Sigmoid colon (tissue), 4 donors: ENCODE data around the gene TMEM109.

Source experiments
- EP300 ChIP-seq, 4 donors: sonication (generic); formaldehyde crosslinking; IDR thresholded peaks; one replicate each; pipeline ENCODE4 v1.6.1; 2017; ENCODE audit warnings: antibody characterized with exemption in 4 of 4
- POLR2AphosphoS5 ChIP-seq, 4 donors: sonication (generic); formaldehyde crosslinking; IDR thresholded peaks; one replicate each; pipeline ENCODE4 v1.6.1; 2017; ENCODE audit warnings: antibody characterized with exemption in 4 of 4
- TF ChIP-seq, protein P1 (sequence below), 4 experiments: fragments of 450-650 bp in 3 of 4; fragments of 200-600 bp in 1 of 4; IDR thresholded peaks; one replicate each; pipeline ENCODE4 v1.5.1; 2016 to 2019; ENCODE audit warnings: antibody characterized with exemption in 4 of 4, mild to moderate bottlenecking in 3 of 4, moderate library complexity in 2 of 4

DNA sequence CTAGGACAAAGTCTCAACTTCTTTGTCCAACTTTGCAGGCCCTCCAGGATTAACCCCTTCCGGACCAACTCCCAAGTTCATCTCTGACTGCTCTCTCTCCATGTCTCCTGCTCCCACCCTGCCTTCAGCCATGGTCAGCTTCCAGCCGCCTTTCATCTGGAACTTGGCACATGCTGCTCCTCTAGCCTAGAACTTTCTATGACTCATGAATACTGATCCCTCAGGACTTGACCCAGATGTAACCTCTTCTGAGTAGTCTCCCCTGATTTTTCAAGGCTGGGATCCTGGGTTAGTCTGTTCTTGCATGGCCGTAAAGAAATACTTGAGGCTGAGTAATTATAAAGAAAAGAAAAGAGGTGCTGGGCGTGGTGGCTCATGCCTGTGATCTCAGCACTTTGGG, 43.2 kb downstream of the TMEM109 start:
- TF ChIP-seq POLR2AphosphoS5 (IDR thresholded peaks at IDR 0.05) (no peak), EP300 (IDR thresholded peaks at IDR 0.05) (no peak)
- TF ChIP-seq, protein P1, sequence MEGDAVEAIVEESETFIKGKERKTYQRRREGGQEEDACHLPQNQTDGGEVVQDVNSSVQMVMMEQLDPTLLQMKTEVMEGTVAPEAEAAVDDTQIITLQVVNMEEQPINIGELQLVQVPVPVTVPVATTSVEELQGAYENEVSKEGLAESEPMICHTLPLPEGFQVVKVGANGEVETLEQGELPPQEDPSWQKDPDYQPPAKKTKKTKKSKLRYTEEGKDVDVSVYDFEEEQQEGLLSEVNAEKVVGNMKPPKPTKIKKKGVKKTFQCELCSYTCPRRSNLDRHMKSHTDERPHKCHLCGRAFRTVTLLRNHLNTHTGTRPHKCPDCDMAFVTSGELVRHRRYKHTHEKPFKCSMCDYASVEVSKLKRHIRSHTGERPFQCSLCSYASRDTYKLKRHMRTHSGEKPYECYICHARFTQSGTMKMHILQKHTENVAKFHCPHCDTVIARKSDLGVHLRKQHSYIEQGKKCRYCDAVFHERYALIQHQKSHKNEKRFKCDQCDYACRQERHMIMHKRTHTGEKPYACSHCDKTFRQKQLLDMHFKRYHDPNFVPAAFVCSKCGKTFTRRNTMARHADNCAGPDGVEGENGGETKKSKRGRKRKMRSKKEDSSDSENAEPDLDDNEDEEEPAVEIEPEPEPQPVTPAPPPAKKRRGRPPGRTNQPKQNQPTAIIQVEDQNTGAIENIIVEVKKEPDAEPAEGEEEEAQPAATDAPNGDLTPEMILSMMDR (IDR thresholded peaks at IDR 0.05), result no peak
